ENCODE results near the gene PPAT.
"Not testable (repeated sequence)": the region's sequence is repeated elsewhere in the genome, so short reads cannot be mapped to it uniquely, and the experiment has no call there.

The PPAT gene

GRCh38 chr4:56466296-56466761, 30.9 kb upstream of the PPAT start:
- not testable (repeated sequence) for H2BK5ac ChIP-seq (ENCODE audit: low read length); H3K9me3 ChIP-seq (replicated peaks in 1 of 2; ENCODE audit: control insufficient read depth in 2 of 2, insufficient read depth in 1 of 2, low read depth in 1 of 2, low read length in 2 of 2); DNase-seq (ENCODE audit: low spot score); H2BK12ac ChIP-seq (ENCODE audit: low read length); H3K79me1 ChIP-seq (ENCODE audit: low read depth, low read length); H3K27me3 ChIP-seq (ENCODE audit: control insufficient read depth in 3 of 3, insufficient read depth in 3 of 3, low read depth in 1 of 3, low read length in 3 of 3); H3K27ac ChIP-seq (replicated peaks; ENCODE audit: low read length); H3K14ac ChIP-seq (ENCODE audit: low read length); H2AK5ac ChIP-seq (ENCODE audit: low read depth, low read length); H3K9ac ChIP-seq (ENCODE audit: low read depth, low read length, poor library complexity); H2BK15ac ChIP-seq (ENCODE audit: low read length); H3K4me1 ChIP-seq (ENCODE audit: control insufficient read depth in 2 of 2, insufficient read depth in 1 of 2, low read depth in 1 of 2, low read length in 2 of 2); H4K91ac ChIP-seq (ENCODE audit: low read depth, low read length, poor library complexity); H3K4ac ChIP-seq (ENCODE audit: low read length); H3K18ac ChIP-seq (ENCODE audit: low read length); H2AFZ ChIP-seq (ENCODE audit: low read length); H3K23ac ChIP-seq (ENCODE audit: low read depth, low read length, poor library complexity); H2BK120ac ChIP-seq (ENCODE audit: low read depth, low read length); H4K8ac ChIP-seq (ENCODE audit: low read depth, low read length)
- no CpG with 5 or more reads among the region's 8 CpGs for WGBS, 2 donors (ENCODE audit: extremely low coverage in 2 of 2, insufficient read length in 2 of 2, insufficient replicate concordance in 1 of 2)
- H3K4me3 ChIP-seq (ENCODE audit: low read length in 2 of 2), result peak overlapping the region; percentile 71 to 79
- H3K36me3 ChIP-seq (replicated peaks in 1 of 2; ENCODE audit: control insufficient read depth in 2 of 2, insufficient read depth in 2 of 2, low read length in 2 of 2), result peaks cover 5 to 54% of the 10 kb centered on the region in 2 donors
- H3K4me2 ChIP-seq (ENCODE audit: insufficient read depth, low read length, poor library complexity, severe bottlenecking), result peak overlapping the region; percentile 70

DNA sequence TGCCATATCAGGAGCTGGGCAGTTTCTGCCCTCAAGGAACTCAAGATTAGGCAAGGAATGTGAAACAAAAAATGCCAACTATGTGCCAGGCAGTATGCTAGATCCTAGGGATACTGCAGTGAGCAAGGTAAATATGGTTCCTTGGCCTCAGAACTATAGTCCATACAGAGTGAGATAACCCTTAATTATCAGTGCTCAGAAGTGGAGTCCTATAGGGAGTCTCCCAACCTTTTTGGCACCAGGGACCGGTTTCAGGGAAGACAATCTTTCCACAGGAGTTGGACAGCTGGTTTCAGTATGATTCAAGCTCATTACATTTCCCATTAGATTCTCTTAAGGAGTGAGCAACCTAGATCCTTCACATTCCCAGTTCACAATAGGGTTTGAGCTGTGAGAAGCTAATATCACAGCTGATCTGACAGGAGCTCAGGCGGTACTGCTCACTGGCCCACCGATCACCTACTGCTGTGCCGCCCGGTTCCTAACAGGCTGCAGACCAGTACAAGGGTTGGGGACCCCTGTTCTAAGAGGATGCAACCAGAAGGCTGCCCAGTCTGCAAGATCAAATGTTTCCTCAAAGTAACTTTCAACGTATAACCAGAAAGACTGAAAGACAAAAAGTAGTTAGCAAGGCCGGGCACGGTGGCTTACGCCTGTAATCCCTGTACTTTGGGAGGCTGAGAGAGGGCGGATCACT, 30.3 kb upstream of the PPAT start:
- peaks cover 2% of the 10 kb centered on the region for H3K79me1 ChIP-seq (ENCODE audit: low read depth, low read length)
- H3K4me1 ChIP-seq (ENCODE audit: control insufficient read depth in 2 of 2, insufficient read depth in 1 of 2, low read depth in 1 of 2, low read length in 2 of 2), result peaks cover 0 to 6% of the 10 kb centered on the region in 2 donors
- no peak overlapping the region for H3K14ac ChIP-seq (ENCODE audit: low read length)
- no peaks in the 10 kb centered on the region for H3K27me3 ChIP-seq (ENCODE audit: control insufficient read depth in 3 of 3, insufficient read depth in 3 of 3, low read depth in 1 of 3, low read length in 3 of 3)
- no peak overlapping the region for H3K18ac ChIP-seq (ENCODE audit: low read length)
- H2BK15ac ChIP-seq (ENCODE audit: low read length), result no peak overlapping the region
- no peaks in the 10 kb centered on the region for H3K9me3 ChIP-seq (replicated peaks in 1 of 2; ENCODE audit: control insufficient read depth in 2 of 2, insufficient read depth in 1 of 2, low read depth in 1 of 2, low read length in 2 of 2)
- H4K8ac ChIP-seq (ENCODE audit: low read depth, low read length), result no peak overlapping the region
- H3K4me3 ChIP-seq (ENCODE audit: low read length in 2 of 2), result peak overlapping the region in 1 of 2 donors; percentile 79
- H3K27ac ChIP-seq (replicated peaks; ENCODE audit: low read length), result no peak overlapping the region
- no peak overlapping the region for H3K9ac ChIP-seq (ENCODE audit: low read depth, low read length, poor library complexity)
- no peak overlapping the region for H2BK120ac ChIP-seq (ENCODE audit: low read depth, low read length)
- peak overlapping the region; percentile 40 for H3K4me2 ChIP-seq (ENCODE audit: insufficient read depth, low read length, poor library complexity, severe bottlenecking)
- H2AFZ ChIP-seq (ENCODE audit: low read length), result no peak overlapping the region
- peaks cover 7 to 54% of the 10 kb centered on the region in 2 donors for H3K36me3 ChIP-seq (replicated peaks in 1 of 2; ENCODE audit: control insufficient read depth in 2 of 2, insufficient read depth in 2 of 2, low read length in 2 of 2)
- H2BK12ac ChIP-seq (ENCODE audit: low read length), result no peak overlapping the region
- WGBS, 2 donors (ENCODE audit: extremely low coverage in 2 of 2, insufficient read length in 2 of 2, insufficient replicate concordance in 1 of 2), result no CpG with 5 or more reads among the region's 10 CpGs
- H2BK5ac ChIP-seq (ENCODE audit: low read length), result no peak overlapping the region
- no peak overlapping the region for H3K23ac ChIP-seq (ENCODE audit: low read depth, low read length, poor library complexity)
- H2AK5ac ChIP-seq (ENCODE audit: low read depth, low read length), result no peak overlapping the region
- no peak overlapping the region for H3K4ac ChIP-seq (ENCODE audit: low read length)
- DNase-seq (ENCODE audit: low spot score), result no peak
- no peak overlapping the region for H4K91ac ChIP-seq (ENCODE audit: low read depth, low read length, poor library complexity)

DNA sequence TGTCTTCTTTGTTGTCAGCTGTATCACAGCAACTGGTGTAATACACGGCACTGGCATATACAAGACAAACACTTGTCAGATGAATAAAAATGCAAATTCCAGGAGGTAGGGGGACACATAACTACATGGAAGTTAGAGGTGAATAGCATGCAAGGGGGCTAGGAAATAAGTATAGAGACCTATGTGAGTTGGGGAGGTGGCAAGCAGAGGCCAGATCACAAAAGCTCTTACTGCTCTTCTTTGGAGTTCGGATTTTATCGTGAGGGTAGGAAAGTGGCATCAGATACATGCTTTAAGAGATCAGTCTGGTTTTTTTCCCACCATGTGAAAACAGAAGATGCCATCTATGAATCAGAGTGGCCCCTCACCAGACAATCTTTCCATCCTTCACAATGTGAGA, 29.2 kb upstream of the PPAT start:
- Histone ChIP-seq H3K27ac (replicated peaks; ENCODE audit: low read length) (no peak overlapping the region), H3K4me2 (ENCODE audit: insufficient read depth, low read length, poor library complexity, severe bottlenecking) (no peak overlapping the region), H2AFZ (ENCODE audit: low read length) (no peak overlapping the region), H2BK5ac (ENCODE audit: low read length) (no peak overlapping the region), H2BK120ac (ENCODE audit: low read depth, low read length) (no peak overlapping the region), H4K91ac (ENCODE audit: low read depth, low read length, poor library complexity) (no peak overlapping the region), H3K4ac (ENCODE audit: low read length) (no peak overlapping the region), H3K4me1 (ENCODE audit: control insufficient read depth in 2 of 2, insufficient read depth in 1 of 2, low read depth in 1 of 2, low read length in 2 of 2) (peaks cover 0 to 6% of the 10 kb centered on the region in 2 donors), H3K9me3 (replicated peaks in 1 of 2; ENCODE audit: control insufficient read depth in 2 of 2, insufficient read depth in 1 of 2, low read depth in 1 of 2, low read length in 2 of 2) (no peaks in the 10 kb centered on the region), H3K18ac (ENCODE audit: low read length) (no peak overlapping the region), H4K8ac (ENCODE audit: low read depth, low read length) (no peak overlapping the region), H3K14ac (ENCODE audit: low read length) (no peak overlapping the region), H2BK15ac (ENCODE audit: low read length) (no peak overlapping the region), H2AK5ac (ENCODE audit: low read depth, low read length) (no peak overlapping the region), H3K9ac (ENCODE audit: low read depth, low read length, poor library complexity) (no peak overlapping the region), H3K36me3 (replicated peaks in 1 of 2; ENCODE audit: control insufficient read depth in 2 of 2, insufficient read depth in 2 of 2, low read length in 2 of 2) (peaks cover 15 to 54% of the 10 kb centered on the region in 2 donors), H2BK12ac (ENCODE audit: low read length) (no peak overlapping the region), H3K4me3 (ENCODE audit: low read length in 2 of 2) (no peak overlapping the region), H3K23ac (ENCODE audit: low read depth, low read length, poor library complexity) (no peak overlapping the region), H3K27me3 (ENCODE audit: control insufficient read depth in 3 of 3, insufficient read depth in 3 of 3, low read depth in 1 of 3, low read length in 3 of 3) (no peaks in the 10 kb centered on the region), H3K79me1 (ENCODE audit: low read depth, low read length) (peaks cover 2% of the 10 kb centered on the region)
- no peak for DNase-seq (ENCODE audit: low spot score)
- WGBS, 2 donors (ENCODE audit: extremely low coverage in 2 of 2, insufficient read length in 2 of 2, insufficient replicate concordance in 1 of 2), result no CpG with 5 or more reads among the region's 3 CpGs

DNA sequence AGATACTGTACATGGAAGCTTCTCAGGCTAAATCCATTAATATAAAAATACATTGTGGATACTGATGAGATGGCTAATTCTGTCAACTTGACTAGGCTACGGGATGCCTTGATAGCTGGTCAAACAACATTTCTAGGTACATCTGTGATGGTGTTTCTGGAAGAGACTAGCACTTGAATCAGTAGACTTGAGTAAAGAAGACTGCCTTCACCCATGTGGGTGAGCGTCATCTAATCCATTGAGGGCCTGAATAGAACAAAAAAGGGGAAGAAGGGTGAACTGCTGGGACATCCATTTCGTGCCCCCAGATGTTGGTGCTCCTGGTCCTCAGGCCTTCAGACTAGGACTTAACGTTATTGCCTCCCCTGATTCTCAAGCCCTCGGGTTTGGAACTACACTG, 28.3 kb upstream of the PPAT start:
- Histone ChIP-seq H3K36me3 (replicated peaks in 1 of 2; ENCODE audit: control insufficient read depth in 2 of 2, insufficient read depth in 2 of 2, low read length in 2 of 2) (peaks cover 17 to 60% of the 10 kb centered on the region in 2 donors), H3K9ac (ENCODE audit: low read depth, low read length, poor library complexity) (no peak overlapping the region), H3K4ac (ENCODE audit: low read length) (no peak overlapping the region), H2AK5ac (ENCODE audit: low read depth, low read length) (no peak overlapping the region), H2BK120ac (ENCODE audit: low read depth, low read length) (no peak overlapping the region), H4K91ac (ENCODE audit: low read depth, low read length, poor library complexity) (no peak overlapping the region), H2BK5ac (ENCODE audit: low read length) (no peak overlapping the region), H4K8ac (ENCODE audit: low read depth, low read length) (no peak overlapping the region), H3K18ac (ENCODE audit: low read length) (no peak overlapping the region), H3K79me1 (ENCODE audit: low read depth, low read length) (peaks cover 2% of the 10 kb centered on the region), H2BK15ac (ENCODE audit: low read length) (no peak overlapping the region), H3K4me1 (ENCODE audit: control insufficient read depth in 2 of 2, insufficient read depth in 1 of 2, low read depth in 1 of 2, low read length in 2 of 2) (peaks cover 0 to 5% of the 10 kb centered on the region in 2 donors), H2AFZ (ENCODE audit: low read length) (no peak overlapping the region), H3K14ac (ENCODE audit: low read length) (no peak overlapping the region), H3K27me3 (ENCODE audit: control insufficient read depth in 3 of 3, insufficient read depth in 3 of 3, low read depth in 1 of 3, low read length in 3 of 3) (no peaks in the 10 kb centered on the region), H2BK12ac (ENCODE audit: low read length) (no peak overlapping the region), H3K9me3 (replicated peaks in 1 of 2; ENCODE audit: control insufficient read depth in 2 of 2, insufficient read depth in 1 of 2, low read depth in 1 of 2, low read length in 2 of 2) (no peaks in the 10 kb centered on the region), H3K27ac (replicated peaks; ENCODE audit: low read length) (no peak overlapping the region), H3K4me3 (ENCODE audit: low read length in 2 of 2) (no peak overlapping the region), H3K4me2 (ENCODE audit: insufficient read depth, low read length, poor library complexity, severe bottlenecking) (no peak overlapping the region), H3K23ac (ENCODE audit: low read depth, low read length, poor library complexity) (no peak overlapping the region)
- DNase-seq (ENCODE audit: low spot score), result no peak
- no CpG with 5 or more reads among the region's 5 CpGs for WGBS, 2 donors (ENCODE audit: extremely low coverage in 2 of 2, insufficient read length in 2 of 2, insufficient replicate concordance in 1 of 2)

All from neuronal stem cell (in vitro differentiated cells).